HG03442 (cell line): ENCODE data around the gene NDUFA7.
"Not testable (repeated sequence)": the region's sequence is repeated elsewhere in the genome, so short reads cannot be mapped to it uniquely, and the experiment has no call there.

Experiments
- ATAC-seq: cut with Tn5 transposase; IDR thresholded peaks from one replicate; pipeline ENCODE4 v1.9.1; 2021; ENCODE audit warnings: mild to moderate bottlenecking, moderate library complexity; ENCODE audit not compliant: unreplicated experiment

Gene NDUFA7

GRCh38 chr19:8321067-8321985, at the start of gene NDUFA7, which contains the start of gene RPS28:
NDUFA7 (minus strand) TSS chr19:8321375; CDS start chr19:8321358, 17 bp downstream.
RPS28 (plus strand) TSS chr19:8321496; CDS start chr19:8321531, 35 bp downstream.
- ATAC-seq, result peak; percentile 90

GRCh38 chr19:8370176-8371010, 49.2 kb upstream of the NDUFA7 start:
- no peak for ATAC-seq

GRCh38 chr19:8367327-8368001, 46.3 kb upstream of the NDUFA7 start:
- ATAC-seq, result no peak

GRCh38 chr19:8366961-8367326, 45.8 kb upstream of the NDUFA7 start:
- no peak for ATAC-seq

- no peak for ATAC-seq
Measured at GRCh38 chr19:8366121-8366581, 45.0 kb upstream of the NDUFA7 start.

GRCh38 chr19:8363803-8364771, 42.9 kb upstream of the NDUFA7 start, which contains the start of gene ANGPTL4:
ANGPTL4 (plus strand) TSS chr19:8364155; CDS start chr19:8364322, 167 bp downstream.
- no peak for ATAC-seq

- ATAC-seq, result no peak
Measured at GRCh38 chr19:8361921-8362793, 41.0 kb upstream of the NDUFA7 start.

GRCh38 chr19:8360196-8360595, 39.0 kb upstream of the NDUFA7 start:
- no peak for ATAC-seq

GRCh38 chr19:8358948-8359347, 37.8 kb upstream of the NDUFA7 start:
- ATAC-seq, result no peak

GRCh38 chr19:8357007-8357521, 35.9 kb upstream of the NDUFA7 start:
- no peak for ATAC-seq

- ATAC-seq, result no peak
Measured at GRCh38 chr19:8355631-8356402, 34.6 kb upstream of the NDUFA7 start.

- not testable (repeated sequence) for ATAC-seq
Measured at GRCh38 chr19:8352845-8353244, 31.7 kb upstream of the NDUFA7 start.

- ATAC-seq, result no peak
Measured at GRCh38 chr19:8352134-8352827, 31.1 kb upstream of the NDUFA7 start.

GRCh38 chr19:8349629-8350372, 28.6 kb upstream of the NDUFA7 start:
- not testable (repeated sequence) for ATAC-seq

GRCh38 chr19:8343483-8343844, 22.3 kb upstream of the NDUFA7 start:
- no peak for ATAC-seq

GRCh38 chr19:8342684-8343482, 21.7 kb upstream of the NDUFA7 start, which contains the start of gene KANK3:
KANK3 (minus strand) TSS chr19:8343262; CDS start chr19:8337828, 5,434 bp downstream.
- ATAC-seq, result peak; percentile 77
